Measurements from ENCODE around the gene VWC2.
"Not testable (repeated sequence)": the region's sequence is repeated elsewhere in the genome, so short reads cannot be mapped to it uniquely, and the experiment has no call there.

Gene VWC2

DNA sequence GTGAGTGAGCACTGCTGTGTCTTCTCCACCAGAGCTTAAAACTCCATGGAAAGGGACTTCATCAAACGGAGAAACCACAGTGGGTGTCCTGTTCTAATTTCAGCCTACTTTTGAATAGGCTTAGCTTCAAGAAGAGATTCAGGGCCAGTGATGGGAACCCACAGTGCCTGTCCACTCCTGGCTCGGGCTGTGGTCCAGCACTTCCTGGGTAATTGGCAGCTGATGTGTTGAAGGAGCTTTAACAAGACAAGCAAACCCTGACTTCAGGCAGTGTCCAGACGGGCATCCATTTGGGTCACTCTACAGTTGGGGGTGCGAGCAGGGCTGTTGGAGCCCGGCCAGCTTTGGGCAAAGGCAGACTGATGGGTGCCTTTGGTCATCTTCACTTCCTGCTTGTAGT, 14.5 kb downstream of the VWC2 start:
- FAIRE-seq: no peak

DNA sequence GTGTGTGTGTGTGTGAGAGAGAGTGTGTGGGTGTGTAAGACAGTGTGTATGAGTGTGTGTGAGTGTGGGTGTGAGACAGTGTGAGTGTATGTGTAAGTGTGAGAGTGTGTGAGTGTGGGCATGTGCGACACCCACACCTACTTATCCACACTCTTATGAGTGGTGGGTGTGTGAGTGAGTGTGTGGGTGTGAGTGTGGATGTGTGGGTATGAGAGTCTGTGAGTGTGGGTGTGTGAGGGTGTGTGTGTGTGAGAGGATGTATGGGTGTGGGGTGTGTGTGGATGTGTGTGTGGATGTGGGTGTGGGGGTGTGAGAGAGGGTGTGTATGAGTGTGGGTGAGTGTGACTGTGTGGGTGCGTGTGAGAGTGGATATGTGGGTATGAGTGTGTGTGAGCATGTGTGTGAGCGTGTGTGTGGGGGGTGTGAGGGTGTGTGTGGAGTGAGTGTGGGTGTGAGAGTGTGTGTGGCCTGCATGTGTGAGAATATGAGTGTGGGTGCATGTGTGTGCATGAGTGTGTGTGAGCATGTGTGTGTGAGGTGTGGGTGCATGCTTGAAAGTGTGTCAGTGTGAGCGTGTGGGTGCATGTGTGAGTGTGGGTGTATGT, 15.1 kb downstream of the VWC2 start:
- FAIRE-seq: no peak

DNA sequence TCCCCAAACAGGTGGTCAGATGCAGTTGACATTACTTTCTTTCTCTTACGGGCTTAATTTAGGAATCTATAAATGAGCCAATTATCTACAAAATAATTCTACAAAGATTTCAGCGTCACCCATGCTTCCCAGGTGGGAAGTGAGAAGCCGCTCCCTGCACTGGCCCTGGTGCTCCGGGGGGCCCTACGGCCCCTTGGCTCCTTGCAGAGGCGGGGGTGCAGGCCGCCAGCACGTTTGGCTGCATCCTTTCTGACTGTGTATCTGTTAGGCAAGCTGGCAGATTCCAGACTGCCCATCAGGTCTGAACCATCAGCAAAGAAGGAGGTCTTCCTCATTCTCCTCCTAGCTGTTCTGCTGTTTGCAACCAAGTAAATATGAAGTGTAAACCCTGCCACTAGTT, 16.3 kb downstream of the VWC2 start:
- FAIRE-seq: no peak

DNA sequence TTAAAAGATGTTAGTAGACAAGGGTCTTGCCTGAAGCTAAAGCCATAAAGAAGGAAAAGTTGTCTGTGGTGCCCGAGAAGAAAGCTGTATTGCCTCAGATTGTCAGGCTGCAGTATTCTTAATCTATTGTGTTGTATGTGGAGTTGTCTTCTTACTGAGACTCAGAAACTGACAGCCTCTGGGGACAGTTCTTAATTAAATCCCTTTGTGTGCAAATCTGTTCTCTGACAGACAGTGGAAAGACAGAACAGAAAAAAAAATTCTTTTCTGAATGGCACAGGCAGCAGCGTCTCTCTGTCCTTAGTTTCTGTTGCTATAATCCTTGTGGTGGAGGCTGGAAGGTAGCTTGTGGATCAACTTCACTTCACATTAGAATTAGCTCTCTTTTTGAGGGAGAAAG, 16.8 kb downstream of the VWC2 start:
- no peak for FAIRE-seq

DNA sequence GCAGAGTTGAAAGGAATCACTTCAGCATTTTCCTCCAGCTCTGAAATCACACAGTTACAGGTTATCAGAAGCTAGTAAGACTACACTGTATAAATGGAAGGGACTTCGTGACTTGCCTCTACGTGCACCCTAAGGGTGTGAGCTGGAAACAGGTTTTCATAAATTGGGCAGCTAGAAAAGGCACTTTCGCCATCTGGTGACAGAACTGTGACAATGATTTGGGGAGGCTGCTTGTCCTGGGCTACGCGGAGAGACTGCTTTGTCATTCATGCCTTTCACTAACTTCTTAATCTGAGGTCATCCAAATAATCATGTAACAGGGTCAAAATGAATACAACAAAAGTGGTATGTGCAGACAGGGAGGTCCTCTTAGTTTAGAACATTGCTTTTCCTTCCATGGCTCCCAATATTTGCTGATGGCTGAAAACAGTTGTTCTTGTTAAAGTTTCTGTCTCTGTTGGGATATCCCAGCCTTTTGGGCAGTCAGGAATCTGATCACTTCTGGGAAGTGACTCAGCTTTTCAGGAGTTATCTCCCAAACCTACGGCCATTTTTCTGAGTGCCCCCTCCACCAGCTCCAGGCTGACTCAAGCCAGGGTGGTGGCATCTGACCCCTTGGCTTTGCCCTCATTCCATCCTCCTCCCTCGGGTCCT, 17.8 kb downstream of the VWC2 start:
- no peak for FAIRE-seq

DNA sequence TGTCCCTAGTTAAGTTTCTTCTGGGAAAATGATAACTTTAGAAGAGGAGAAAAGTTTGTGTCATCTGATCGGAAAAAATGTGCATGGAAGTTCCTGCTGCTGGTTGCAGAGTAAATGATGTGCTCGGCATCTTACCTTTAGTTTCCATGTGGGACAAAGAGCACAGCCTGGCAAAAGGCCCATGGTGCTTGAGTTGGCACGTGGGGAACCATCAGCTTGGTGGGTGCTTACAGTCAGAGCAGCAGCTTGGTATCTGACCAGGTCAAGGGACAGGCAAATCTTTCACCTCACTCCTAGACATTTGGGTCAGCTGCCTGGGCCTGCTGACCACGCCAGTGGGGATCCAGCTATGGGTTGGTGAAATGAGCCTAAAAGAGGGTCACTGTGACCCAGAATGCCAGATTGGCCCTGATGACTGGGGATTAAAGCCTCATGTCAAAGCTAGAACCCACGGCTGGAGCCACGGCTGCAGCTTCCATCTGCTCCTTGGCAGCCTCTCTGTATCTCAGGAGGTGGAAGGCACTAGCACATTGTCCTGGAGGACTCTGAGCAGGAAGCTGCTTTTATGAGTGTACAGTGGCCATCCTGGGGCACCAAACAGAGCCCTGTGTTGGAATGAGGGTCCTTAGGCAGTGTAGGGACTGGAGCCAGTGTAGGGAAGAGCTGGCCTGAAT, 24.7 kb downstream of the VWC2 start:
- FAIRE-seq: no peak

DNA sequence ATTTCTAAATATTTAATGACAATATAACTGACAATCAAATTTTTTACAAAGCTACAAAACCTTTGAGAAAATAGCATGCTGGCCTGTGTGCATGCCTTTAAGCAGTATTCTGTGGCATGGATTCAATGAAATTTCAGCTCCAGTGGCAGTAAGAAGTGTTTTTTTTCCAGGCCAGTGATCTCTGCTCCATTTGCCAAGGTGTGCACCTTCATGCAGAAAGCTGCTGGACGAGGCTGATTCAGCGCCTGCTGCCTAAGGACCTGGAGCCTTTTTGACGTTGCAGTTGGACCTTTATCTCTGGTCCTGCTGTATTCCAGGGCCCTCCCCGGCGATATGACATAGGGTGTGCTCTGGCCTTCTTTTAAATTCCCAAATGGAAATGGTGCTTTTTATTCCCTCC, 26.6 kb downstream of the VWC2 start:
- FAIRE-seq: no peak

DNA sequence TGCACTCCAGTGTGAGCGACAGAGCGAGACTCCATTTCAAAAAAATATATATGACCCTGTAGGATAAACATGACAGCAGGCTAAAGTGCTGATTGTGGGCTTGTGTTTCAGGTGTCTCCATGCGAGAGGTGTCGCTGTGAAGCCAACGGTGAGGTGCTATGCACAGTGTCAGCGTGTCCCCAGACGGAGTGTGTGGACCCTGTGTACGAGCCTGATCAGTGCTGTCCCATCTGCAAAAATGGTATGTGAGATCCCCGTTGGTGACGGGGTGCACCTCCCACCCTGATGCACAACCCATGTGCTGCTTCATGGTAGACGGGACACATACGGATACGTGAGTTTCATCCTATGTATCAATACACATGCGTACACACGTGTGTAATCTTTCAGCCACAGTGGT, 29.2 kb downstream of the VWC2 start:
- no peak for FAIRE-seq

DNA sequence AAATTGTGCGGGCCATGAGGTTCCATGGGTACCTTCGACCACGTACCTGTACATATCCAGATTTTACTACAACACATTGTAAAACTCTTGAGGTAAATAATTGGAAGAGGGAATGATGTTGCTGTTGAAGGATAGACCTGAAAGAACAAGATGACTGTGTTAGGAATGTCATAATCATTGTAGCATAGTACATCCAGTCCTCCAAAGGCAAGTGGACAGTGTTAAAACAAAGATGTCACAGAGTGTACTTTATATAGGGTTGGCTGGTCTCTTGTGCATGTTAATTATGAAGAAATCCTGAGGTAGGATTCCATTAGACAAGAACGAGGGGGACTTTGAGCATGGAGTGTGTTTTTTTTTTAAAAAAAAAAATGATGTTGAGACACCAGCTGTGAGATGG, 30.4 kb downstream of the VWC2 start:
- FAIRE-seq: no peak

DNA sequence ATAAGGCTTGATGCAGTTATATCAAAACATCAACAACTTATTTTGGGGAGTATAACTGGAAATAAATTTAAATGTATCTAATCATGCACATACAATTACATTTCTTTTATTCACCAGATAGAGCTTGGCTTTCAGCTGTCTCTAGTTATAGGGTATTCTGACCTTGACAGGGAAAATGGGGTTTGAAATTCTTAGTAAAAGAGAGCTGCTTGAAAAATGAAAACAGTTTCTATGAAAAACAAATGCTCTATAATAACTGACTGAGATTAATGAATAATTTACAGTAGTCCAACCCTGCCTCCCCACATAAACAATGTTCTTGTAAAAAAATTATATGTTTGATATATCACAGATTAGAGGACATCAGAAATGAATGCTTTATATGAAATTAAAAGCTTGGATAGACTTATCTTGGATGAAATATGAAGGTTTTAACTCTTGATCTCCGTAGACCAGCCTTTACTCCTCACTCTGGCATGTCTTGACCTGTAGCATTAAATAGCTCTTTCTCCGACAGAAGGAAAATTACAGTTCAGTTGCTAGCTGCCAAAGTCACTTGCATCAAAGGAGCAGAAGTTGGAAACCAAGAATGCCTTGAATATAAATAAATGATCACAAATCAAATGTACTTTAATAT, 32.1 kb downstream of the VWC2 start:
- FAIRE-seq: no peak

DNA sequence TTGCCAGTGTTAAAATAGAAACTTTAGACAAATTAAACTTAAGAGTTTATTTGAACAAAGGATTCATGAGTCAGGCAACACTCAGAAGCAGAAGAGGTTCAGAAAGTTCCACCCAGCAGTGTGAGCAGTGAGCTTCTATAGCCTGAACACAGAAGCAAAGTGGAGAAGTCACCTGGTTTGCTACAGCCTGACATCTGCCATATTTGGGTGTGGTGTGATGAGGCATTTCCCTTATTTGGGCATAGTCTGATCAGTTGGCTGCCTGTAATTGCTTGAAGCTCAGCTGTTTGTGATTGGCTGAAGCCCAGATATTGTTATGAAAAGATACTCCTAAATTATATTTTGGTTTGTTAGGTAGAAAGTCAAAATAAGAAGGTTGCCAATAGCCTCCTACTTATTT, 39.1 kb downstream of the VWC2 start:
- FAIRE-seq: no peak

DNA sequence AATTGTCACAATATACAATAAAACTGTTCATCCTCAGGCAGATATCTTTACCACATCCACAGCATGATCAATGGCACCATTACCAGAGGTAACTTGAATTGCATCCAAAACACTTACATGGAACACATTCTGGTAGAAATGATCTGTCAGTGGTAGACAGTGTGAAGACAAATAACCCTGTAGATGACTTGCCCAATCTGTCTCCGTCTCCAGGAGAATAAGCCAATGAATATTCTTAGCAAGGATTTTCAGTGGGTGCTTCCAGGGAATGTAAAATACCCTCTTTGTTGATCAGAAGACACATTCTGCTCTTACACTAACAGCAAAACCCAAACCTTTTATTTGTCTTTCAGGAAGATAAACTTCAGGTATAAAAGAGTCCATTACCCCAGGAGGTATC, 43.8 kb downstream of the VWC2 start:
- no peak for FAIRE-seq

DNA sequence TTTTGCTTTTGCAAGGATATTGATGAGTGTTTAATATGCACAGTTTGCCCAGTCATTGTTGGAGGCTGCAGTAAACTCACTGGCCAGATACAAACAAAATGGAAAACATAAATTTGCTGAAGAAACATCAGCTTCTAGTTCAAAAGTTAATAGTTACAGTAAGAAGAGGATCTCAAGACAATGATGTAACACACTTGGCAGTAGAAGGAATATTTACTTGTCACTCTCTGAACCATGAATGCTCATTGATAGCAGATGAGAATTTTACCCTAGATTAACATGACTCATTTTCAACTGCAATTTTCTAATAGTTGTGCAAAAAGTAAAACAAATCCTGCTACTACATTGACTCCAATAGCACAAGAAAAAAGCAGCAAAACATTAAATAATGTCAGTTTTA, 47.7 kb downstream of the VWC2 start:
- no peak for FAIRE-seq

DNA sequence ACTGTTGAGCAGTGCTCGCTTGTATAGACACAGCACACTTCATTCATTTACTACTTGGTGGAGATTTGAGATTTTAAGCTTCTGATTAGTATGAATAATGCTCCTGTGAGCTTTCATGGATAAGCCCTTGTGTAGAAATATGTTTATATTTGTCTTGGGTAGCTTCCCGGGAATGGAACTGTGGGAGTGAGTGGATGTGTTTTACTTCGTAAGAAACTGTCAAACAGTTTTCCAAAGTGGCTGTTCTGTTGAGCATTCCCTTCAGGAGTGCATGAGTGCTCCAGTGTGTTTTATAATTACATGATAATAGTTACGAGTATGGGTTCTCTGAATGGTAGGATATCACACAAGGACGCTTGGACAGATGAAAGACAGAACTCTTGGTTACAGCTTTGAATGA, 49.4 kb downstream of the VWC2 start:
- FAIRE-seq: no peak

DNA sequence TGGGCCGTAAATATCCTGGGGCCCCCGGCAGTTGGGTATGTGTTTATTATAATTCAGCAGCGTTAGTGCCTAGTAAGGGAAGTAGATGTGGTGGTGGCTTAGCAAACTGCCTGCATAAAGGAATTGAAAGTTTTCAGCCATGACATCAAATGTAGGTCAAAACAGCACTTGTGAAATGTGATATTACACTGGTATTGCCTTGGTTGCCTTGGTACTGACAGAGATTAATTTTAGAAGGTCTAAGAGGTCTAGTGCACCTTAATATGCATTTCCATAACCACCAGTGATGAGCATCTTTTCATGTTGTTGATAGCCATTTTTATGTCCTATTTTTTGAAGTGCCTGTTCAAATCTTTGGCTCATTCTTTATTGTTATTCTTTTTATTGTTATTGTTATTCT, 50.1 kb downstream of the VWC2 start:
- no peak for FAIRE-seq

DNA sequence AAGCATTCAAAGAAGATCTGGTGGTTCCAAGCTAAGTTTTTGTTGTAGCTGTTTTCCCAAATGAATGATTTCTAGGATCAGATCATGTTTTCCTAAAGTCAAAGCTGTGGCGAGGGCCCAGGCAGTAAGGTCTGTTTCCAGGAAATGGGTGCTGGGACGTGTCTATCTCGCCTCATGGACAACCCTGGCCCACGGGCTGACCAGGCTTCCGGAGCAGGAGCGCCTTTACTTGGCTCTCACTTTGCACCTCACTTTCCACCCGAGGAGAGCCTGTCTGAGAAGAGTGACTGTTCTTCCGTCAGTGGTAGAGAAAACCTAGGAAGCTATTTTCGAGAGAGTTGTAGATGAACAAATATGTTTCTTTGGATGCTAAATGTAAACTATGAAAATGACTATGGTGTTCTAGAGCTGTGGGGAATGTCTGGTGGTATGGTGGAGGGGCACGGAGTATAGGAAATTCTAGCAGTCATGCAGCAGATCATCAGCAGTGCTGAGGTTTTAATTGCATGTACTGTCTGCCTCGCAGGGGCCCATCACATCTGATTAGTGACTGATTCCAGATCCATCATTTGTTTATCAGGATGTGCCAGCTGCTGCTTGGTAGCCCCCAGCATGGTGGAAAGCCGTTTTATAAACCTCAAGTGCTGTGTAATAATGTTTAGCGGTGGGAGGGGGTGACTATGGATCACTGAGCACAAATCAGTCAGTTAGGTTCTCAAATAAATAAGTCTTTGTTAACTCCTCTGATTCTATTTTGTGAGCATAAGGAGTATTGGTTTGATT, 66.6 kb downstream of the VWC2 start:
- FAIRE-seq: no peak

DNA sequence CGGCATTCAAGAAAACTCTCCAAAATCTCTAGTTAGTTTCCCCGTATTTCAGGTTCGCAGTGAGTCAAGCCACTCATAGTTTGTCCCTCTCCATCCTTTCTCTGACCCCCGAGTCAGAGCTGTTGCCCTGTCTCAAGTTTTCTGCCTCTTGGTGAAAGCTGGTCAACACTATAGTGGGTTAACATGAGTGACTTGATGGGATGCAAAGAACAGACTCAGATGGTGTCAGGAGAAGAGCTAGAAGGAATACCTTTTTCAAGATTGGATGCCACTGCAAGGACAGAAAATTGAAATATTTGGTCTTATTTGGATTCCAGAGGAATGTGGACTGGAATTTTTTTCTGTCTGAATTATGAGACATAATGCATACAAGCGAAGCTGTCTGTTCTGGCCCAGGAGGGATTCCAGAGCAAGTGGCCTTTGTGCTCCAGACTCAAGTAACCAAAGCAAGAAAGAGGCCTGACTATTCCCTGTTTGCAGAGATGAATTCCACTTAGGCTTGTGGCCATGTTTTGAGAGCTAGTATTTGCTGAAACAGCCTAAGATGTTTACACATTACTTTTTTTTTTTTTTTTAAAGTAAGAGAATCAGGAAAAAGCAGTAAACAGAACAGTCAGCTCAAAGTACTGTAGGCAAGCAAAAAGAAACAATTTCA, 67.4 kb downstream of the VWC2 start:
- no peak for FAIRE-seq

DNA sequence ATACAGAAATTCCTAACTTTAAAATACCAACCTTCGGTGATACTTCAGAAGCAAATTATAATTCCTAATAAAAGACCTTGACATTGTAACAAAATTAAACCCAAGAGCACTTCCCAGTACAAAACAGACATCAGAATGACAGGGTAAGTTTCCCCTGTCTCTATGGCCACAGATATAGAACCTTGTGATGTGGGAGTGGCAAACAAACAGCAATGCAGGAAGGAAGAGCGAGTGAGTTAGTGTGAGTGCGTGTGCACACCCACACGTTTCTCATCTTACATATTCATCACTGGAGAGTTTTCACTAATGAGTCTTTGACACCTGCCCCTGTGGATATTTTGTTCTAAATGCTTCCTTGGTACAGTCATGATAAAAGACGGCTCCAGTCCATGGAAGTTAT, 72.2 kb downstream of the VWC2 start:
- FAIRE-seq: no peak

DNA sequence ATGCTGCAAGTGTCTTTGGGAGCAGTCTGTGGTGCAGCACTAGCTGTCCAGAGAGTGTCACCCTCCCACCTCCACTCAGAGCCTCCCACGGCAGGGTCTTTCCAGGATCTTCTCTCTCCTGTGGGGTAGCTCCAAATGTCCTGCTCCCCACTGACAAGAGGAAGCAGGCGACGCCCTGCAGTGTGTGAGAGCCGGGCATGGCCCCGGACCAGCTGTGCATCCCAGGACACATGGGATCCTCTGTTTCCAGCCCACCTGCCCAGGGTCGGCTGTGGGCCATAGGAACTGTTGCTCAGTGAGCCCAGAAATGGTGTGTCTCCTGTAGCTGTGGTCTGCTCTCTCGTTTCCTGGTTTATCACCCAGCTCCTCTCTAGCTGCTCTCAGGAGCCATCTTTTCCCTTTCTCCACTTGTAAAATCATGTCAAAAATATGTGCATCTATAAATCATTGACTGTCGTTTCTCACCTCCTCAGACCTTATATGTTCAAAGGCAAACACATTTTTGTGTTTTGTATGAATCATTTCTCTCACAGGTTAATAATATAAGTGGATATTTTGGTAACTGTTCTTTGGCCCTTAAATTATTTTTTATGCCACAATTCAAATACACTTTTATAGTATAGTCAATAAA, 74.9 kb downstream of the VWC2 start:
- no peak for FAIRE-seq

DNA sequence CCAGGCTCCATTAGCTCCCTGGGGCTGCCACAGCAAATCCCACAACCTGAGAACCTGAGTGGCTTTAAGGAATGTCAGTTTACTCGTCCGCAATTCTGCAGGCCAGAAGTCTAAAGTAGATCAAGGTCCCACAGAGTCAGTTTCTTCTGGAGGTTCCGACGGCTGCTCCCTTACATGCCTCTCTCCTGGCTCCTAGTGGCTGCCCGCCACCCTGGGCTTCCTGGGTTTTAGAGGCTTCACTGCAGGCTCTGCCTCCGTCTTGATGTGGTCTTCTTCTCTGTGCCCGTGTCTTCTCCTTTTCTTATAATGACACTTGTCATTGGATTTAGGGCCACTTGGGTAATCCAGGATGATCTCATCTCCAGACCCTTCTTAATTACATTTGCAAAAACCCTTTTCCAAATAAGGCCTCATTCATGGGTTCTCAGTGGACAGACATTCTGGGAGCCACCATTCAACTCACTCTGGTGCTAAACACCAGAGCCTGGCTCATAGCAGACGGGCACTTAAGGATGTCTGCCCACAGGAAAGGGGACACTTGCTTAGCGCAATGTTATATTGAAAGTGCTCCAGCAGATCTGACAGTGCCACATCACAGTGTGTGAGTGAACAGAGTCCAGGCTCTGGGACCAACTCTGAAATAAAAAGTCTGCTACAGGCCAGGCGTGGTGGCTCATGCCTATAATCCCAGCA, 77.6 kb downstream of the VWC2 start:
- no peak for FAIRE-seq

DNA sequence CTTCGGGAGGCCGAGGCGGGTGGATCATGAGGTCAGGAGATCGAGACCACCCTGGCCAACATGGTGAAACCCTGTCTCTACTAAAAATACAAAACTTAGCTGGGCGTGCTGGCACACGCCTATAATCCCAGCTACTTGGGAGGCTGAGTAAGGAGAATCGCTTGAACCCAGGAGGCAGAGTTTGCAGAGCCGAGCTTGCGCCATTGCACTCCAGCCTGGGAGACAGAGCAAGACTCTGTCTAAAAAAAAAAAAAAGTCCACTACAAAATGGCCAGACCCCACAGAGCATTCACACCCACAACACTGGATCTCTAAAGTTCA, 78.1 kb downstream of the VWC2 start:
- not testable (repeated sequence) for FAIRE-seq

Data from colon (tissue), 2 donors.